HG03342 (cell line): Measurements from ENCODE around the gene IQCE.

Source experiments
- ATAC-seq: cut with Tn5 transposase; IDR thresholded peaks from one replicate; pipeline ENCODE4 v1.9.1; 2021; ENCODE audit warnings: mild to moderate bottlenecking, moderate library complexity; ENCODE audit not compliant: unreplicated experiment

Gene IQCE

DNA sequence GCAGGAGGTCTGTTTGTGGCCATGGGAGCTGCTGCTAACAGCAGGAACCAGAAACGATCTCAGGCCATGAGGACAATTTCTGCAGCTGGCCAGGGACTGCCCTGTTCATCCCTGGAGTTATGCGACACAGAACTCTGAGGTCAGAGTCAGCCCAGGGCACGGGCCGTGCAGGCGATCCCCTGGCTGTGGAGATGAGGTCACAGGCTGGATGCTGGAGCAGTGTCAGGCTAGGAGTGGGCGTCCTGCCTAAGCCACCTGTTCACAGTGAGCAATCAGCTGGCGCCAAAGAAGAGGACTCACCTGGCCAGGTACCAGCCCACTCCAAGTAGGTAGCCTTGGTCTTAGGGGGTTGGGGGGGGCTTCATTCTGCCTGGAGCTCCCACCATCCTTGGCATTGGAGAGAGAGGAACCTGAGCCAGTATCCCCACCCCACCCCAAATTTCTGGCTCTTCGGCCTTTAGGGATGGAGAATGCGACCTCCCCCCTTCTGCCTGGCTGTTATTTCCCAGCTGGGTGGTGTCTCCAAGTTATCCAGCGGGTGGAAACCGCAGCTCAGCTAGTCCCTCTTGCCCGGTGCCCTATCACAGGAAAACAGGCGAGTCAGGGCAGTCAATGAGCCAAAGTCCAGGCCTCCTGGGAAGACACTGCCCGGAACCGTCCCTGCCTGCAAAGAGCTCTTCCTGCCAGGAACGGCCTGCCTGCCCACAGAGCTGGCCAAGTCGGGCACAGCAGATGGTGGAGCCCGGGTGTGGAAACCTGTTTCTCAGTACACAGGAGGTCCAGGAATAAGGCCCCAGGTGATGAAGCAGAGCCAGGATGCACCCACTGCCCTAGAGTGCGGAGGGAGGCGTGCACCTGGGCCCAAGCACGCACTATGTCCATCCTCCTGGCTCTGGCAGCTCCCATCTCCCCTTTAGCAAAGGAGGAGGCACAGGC, 71.2 kb downstream of the IQCE start:
- ATAC-seq, result no peak

- peak; percentile 30 for ATAC-seq
Measured at GRCh38 chr7:2631946-2632732, 73.4 kb downstream of the IQCE start, which contains the start of gene TTYH3. Gene TTYH3, plus strand, starts transcription at chr7:2631986. Its CDS starts 170 bp downstream, at chr7:2632156.

DNA sequence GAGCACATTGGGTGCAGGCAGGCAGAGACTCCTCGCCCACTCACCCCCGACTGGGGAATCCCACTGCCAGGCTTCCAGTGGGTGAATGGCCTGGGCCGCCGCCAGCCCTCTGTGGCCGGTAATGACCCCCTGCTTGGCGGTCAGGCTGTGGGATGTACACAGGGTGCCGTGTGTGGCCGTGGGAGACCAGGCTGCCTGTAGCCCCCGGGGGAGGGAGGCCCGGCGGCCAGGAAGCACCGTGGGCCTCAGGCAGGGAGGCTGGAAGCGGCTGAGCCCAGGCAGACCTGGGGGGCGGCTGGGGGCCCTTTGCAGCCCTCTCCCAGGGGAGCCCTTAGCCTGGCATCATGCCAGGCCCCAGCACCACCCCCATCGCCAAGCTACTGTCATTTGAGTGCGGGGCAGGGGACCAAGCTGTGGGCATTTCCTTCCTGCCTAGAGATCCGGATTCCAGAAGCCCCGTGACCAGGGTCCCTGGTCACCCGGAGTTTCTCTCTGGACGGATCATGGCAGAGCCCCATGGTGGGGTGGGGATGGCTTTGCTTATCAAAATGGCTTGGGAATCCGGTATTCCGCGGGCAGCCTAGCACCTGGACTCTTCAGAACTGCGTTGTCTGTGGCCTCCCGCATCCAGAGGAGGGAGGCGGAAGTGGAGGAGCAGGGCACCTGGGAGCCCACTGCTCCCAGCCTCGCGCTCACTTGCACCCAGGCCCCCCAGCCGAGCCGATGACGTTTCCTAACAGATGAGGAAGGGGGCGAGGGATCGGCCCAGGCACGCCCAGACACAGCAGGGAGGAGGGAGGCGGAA, 74.2 kb downstream of the IQCE start:
- ATAC-seq, result no peak

DNA sequence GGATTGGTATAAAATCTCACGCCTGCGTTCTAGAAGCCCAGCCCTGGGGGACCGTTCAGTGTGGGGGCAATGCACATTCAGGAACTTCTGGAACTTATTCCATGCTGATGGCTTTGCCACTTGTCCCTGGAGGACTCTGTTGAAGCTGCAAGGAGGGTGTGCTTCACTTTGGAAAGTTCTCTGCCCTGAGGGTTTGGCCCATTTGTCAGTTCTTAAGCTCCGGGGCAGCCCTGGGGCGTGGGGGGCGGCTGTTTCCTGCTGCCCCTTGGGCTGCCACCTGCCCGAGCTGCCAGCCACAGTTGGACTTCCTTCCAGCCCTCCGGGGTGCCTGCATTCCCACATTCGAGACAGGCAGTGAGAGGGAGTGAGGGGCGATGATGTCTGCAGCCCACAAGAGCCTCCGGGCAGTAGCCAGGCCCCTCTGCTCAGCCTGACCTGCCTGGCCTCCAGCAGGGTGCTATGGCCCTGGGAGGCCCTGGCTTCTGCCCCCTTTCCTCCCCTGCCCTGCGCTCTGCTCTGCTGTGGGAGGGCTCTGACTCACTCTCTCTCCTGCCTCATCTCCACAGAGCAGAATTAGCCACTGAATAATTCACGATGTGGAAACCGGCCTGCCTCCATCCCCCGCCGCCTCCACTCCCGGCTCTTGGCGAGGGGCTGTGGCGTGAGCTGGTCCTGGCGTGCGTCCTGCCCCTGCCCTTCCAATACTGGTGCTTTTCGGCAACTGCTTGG, 74.9 kb downstream of the IQCE start:
- no peak for ATAC-seq

- ATAC-seq, result no peak
Measured at GRCh38 chr7:2634267-2635145, 75.7 kb downstream of the IQCE start.

GRCh38 chr7:2635148-2635668, 76.4 kb downstream of the IQCE start:
- no peak for ATAC-seq

GRCh38 chr7:2635810-2636701, 77.3 kb downstream of the IQCE start:
- no peak for ATAC-seq

- no peak for ATAC-seq
Measured at GRCh38 chr7:2637066-2637471, 78.3 kb downstream of the IQCE start.

DNA sequence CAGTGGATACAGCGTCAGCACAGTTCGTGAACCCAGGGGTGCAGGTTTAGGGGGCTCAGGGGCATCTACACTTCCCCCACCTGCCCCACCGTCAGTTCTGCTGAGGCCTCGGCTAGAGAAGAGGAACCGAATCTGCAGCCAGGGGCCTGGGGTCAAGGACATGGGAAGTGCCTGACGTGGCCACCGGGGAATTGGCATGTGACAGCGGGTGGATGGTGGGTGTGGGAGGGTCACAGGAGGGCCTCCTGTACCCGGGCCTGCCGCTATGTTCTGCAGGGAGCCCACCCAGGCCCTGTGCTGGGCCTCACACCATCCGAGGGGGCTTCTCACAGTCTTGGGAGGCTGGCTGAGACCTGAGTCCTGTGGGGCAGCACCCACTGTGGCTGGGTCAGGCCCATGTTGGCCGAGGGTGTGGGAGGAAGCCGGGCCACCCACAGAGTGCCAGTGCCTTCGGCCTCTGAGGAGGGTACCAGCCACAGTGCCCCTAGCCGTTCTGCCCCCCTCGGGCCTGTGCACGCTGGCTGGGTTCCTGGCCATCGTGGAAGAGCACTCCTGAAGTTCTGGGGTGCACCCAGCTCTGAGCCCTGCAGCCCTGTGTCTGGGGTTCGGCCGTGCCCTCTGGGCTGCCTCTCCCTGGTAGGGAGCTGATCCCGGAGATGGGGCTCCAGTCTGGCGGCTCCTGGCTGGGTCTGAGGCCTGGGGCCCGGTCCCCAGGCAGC, 78.9 kb downstream of the IQCE start:
- no peak for ATAC-seq

GRCh38 chr7:2638224-2638991, 79.6 kb downstream of the IQCE start:
- no peak for ATAC-seq

GRCh38 chr7:2639181-2639681, 80.5 kb downstream of the IQCE start:
- ATAC-seq, result no peak

DNA sequence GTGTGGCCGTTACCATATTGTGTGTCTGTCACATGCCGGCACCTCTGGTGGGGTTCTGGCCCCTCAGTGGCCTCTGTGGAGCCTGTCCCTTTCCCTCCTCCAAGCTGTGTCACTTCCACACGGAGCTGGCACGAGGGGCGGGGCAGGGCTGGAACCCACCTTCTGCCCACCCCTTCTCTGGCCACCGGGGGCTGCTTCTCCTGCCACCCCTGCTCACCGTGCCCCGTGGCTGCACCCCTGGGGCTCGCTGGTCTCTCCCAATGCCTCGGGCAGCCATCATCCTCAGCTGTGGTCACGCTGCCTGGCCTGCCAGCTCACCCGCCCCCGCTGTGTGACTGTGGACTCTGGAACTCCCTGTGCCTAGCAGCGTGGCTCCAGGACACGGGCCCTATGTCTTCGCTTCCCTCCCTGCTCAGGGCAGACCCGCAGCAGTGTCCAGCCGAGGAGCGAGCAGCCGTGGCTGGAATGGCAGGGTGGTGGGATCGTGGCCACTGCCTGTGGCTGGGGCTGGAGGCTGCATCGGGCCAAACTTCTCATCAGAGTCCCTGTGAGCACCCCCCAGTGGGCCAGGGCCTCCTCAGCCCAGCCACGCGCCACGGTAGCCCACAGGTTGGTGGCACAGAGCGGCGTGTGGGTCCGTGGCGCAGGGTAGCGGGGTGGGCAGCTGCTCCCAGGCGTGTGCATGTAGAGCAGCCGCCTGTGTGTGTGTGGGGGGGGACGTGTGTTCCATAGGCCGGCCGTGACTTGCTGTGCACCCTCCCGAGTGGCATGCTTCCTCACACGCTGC, 81.1 kb downstream of the IQCE start:
- no peak for ATAC-seq

GRCh38 chr7:2640482-2640830, 81.7 kb downstream of the IQCE start:
- ATAC-seq, result no peak

DNA sequence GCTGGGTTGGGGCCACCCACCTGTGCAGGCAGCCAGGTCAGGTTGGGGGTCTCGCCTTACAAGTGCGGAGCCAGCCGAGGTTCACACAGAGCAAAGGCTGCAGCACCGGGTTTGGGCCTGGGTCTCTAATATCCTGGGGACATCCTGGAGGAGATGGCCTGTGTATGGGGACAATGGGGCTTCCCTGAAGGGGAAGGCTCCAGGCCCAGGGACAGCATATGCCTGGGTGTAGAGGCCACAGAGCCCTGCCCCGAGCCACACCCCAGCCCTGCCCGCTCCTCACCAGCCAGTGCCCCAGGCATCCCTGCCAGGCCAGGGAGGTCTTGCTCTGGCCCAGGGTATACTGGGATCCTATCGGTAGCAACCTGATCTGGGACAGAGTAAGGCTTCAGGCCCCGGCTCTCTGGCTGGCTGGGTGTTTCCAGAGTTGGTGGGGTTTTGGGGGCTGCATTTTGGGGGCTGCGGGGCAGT, 82.1 kb downstream of the IQCE start:
- ATAC-seq, result no peak
